ENCODE results near the gene FAAH. TPM values are rescaled to one million over a fixed set of nuclear protein-coding genes. Genes with fewer than 3 reads are reported as not detected.

Gene FAAH
- total RNA-seq, 3 donors from 2014 or later: 51.7 to 130 (median 60.2) TPM

DNA sequence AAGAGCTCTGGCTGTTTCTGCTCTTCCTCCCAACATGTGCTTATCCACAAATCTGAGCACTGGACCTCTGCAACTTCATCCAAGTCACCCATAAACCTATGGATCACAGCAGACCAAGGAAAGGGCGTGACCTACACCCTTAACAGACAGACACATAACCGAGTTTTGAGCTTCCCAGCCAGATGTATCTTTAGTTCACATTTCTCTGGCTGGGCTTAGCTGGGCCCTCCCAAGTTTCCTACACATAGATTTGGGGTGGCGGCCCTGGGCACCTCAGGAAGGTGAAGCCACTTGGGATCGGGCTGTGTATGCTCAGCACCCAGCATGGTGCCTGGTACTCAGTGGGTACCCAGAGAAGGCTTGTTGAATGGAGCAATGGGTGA is 26.4 kb downstream of the FAAH start:
- ATAC-seq: no peak
- no peak overlapping the region for H3K4me3 ChIP-seq
- H3K9me3 ChIP-seq: no peaks in the 10 kb centered on the region
- no peaks in the 10 kb centered on the region for H3K36me3 ChIP-seq (ENCODE audit: low read depth)
- DNase-seq: no peak
- TF ChIP-seq, protein P1, sequence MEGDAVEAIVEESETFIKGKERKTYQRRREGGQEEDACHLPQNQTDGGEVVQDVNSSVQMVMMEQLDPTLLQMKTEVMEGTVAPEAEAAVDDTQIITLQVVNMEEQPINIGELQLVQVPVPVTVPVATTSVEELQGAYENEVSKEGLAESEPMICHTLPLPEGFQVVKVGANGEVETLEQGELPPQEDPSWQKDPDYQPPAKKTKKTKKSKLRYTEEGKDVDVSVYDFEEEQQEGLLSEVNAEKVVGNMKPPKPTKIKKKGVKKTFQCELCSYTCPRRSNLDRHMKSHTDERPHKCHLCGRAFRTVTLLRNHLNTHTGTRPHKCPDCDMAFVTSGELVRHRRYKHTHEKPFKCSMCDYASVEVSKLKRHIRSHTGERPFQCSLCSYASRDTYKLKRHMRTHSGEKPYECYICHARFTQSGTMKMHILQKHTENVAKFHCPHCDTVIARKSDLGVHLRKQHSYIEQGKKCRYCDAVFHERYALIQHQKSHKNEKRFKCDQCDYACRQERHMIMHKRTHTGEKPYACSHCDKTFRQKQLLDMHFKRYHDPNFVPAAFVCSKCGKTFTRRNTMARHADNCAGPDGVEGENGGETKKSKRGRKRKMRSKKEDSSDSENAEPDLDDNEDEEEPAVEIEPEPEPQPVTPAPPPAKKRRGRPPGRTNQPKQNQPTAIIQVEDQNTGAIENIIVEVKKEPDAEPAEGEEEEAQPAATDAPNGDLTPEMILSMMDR (IDR thresholded peaks at IDR 0.05): no peak
- intact Hi-C loops (cut with DNase I, micrococcal nuclease): no loop called here
- H3K4me1 ChIP-seq (ENCODE audit: low read depth): no peaks in the 10 kb centered on the region

DNA sequence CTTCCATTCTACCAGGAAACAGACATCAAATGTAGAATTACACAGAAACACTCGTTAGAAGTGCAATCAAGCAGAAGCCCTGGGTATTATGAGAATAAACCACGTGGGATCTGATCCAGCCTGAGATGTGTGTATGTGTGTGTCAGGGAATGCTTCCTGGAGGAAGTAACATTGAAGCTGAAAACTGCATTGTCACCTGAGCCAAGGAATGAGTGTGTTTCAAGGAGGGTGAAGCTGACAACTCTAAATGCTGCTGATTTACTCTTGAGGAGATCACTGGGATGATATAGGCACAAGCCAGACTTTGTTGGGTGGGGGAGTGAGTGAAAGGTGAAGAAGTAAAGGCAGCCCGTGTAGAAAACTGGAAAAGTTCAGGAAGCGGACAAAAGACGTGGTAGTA is 27.6 kb downstream of the FAAH start:
- TF ChIP-seq, protein P1 (IDR thresholded peaks at IDR 0.05): no peak
- ATAC-seq (peak; percentile 48), DNase-seq (no peak)
- no peaks in the 10 kb centered on the region for H3K36me3 ChIP-seq (ENCODE audit: low read depth)
- no peaks in the 10 kb centered on the region for H3K9me3 ChIP-seq
- H3K4me3 ChIP-seq: no peak overlapping the region
- intact Hi-C loops (cut with DNase I, micrococcal nuclease): no loop called here
- no peaks in the 10 kb centered on the region for H3K4me1 ChIP-seq (ENCODE audit: low read depth)

DNA sequence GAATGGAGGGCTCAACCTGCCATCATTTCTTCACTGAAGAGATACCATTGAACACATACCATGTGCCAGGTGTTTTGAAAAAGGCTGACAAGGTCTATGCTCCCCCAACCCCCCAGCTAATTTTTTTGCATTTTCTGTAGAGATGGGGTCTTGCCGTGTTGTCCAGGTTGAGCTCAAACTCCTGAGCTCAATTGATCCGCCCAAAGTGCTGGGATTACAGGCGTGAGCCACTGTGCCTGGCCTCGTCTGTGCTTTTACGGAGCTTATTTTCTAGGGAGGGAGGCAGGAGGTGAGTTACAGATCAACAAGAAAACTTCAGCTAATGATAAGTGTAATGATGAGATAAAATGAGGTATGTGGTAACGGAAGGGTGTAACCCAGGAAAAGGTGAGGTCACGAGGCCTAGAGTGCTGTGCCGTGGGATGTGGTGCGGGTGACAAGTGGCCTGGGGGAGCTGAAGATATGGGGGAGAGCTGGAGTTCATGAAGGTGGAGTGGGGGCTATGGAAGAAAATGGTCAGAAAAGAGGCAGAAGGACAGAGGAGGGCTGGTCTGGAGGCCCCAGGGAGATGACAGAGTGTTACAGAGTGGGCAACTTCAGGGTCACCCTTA is 28.2 kb downstream of the FAAH start:
- Histone ChIP-seq H3K36me3 (ENCODE audit: low read depth) (no peaks in the 10 kb centered on the region), H3K4me3 (no peak overlapping the region), H3K4me1 (ENCODE audit: low read depth) (no peaks in the 10 kb centered on the region), H3K9me3 (no peaks in the 10 kb centered on the region)
- intact Hi-C loops (cut with DNase I, micrococcal nuclease): no loop called here
- DNase-seq (no peak), ATAC-seq (no peak)
- TF ChIP-seq, protein P1 (IDR thresholded peaks at IDR 0.05): no peak

DNA sequence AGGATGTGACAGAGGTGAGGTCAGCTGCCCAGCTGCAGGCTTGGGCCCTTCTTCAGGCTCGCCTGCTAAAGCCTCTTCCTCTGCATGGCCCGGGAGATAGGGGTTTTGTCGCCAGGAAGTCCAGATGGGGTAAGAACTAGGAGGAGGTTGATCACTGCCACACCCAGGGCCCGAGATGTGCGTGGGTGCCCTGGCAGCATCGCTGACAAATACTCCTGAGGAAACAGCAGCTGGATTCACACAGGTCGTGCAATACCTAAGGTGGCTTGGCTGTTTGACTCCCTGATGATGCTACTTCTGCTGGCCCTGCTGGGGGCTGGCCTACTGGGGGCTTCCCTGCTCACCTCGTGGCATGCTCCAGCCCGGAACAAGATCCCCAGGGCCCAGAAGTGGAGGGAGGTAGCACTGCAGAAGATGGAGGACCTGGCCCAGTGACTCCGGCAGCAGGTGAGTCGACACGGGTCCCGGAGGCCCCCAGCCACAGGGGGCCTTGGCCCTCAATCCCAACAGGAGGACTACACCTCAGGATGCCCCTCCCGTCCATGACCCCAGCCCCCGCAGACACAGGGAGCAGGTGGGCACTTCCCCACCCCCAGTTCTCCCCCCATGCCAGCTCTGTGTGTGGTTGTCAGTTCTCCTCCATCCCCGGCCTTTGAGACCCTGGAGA is 29.6 kb downstream of the FAAH start:
- ATAC-seq: no peak
- H3K4me3 ChIP-seq: no peak overlapping the region
- TF ChIP-seq, protein P1 (IDR thresholded peaks at IDR 0.05): no peak

DNA sequence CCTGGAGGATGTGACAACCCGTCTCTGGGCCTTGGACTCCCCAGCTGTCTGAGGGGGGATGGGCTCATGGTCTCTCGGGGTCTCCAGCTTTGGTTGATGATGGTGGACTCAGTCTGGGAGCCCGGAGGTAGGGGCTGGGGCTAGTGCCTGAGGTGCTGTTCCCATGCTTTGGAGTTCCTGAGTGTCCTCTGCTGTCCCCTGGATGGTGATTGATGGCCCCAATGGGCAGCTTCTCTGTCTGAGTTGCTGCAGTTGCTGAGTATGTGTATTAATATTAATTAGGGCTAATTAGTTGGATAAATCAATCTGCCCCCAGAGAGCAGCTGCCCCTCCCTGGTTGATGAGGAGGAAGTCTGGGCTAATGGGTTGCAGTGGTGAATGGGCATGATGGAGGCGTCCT is 30.6 kb downstream of the FAAH start:
- intact Hi-C loops (cut with DNase I, micrococcal nuclease): no loop called here
- Histone ChIP-seq H3K4me3 (no peak overlapping the region), H3K4me1 (ENCODE audit: low read depth) (no peaks in the 10 kb centered on the region), H3K36me3 (ENCODE audit: low read depth) (no peaks in the 10 kb centered on the region), H3K9me3 (no peaks in the 10 kb centered on the region)
- TF ChIP-seq, protein P1 (IDR thresholded peaks at IDR 0.05): no peak
- ATAC-seq (no peak), DNase-seq (no peak)

More for the DNA sequence above, 29.6 kb downstream of the FAAH start:
- Histone ChIP-seq H3K36me3 (ENCODE audit: low read depth) (no peaks in the 10 kb centered on the region), H3K9me3 (no peaks in the 10 kb centered on the region), H3K4me1 (ENCODE audit: low read depth) (no peaks in the 10 kb centered on the region)
- DNase-seq: no peak
- intact Hi-C loops (cut with DNase I, micrococcal nuclease): no loop called here

All from mucosa of descending colon (tissue), 3 donors.